Activated naive CD4-positive, alpha-beta T cell (primary cell): ENCODE measurements around the gene PCDH9.
"Not testable (repeated sequence)": the region's sequence is repeated elsewhere in the genome, so short reads cannot be mapped to it uniquely, and the experiment has no call there.

Source experiments
- DNase-seq, 4 experiments: peaks; one replicate each; lab custom pipeline; 2025; lab: John Stamatoyannopoulos, UW

Gene PCDH9

GRCh38 chr13:66659701-66660467, 570.3 kb downstream of the PCDH9 start:
- no peak for DNase-seq

GRCh38 chr13:66659286-66659685, 570.9 kb downstream of the PCDH9 start:
- no peak for DNase-seq

GRCh38 chr13:66657165-66657881, 572.8 kb downstream of the PCDH9 start:
- no peak for DNase-seq

- no peak for DNase-seq
Measured at GRCh38 chr13:66655847-66656454, 574.2 kb downstream of the PCDH9 start.

- DNase-seq = no peak
Measured at GRCh38 chr13:66644855-66645460, 585.2 kb downstream of the PCDH9 start.

GRCh38 chr13:66640231-66640630, 589.9 kb downstream of the PCDH9 start:
- DNase-seq = no peak

- DNase-seq = no peak
Measured at GRCh38 chr13:66639044-66639443, 591.1 kb downstream of the PCDH9 start.

GRCh38 chr13:66635526-66635925, 594.6 kb downstream of the PCDH9 start:
- DNase-seq = no peak

GRCh38 chr13:66634384-66634783, 595.8 kb downstream of the PCDH9 start:
- DNase-seq = no peak

- DNase-seq = no peak
Measured at GRCh38 chr13:66627512-66627911, 602.6 kb downstream of the PCDH9 start.

GRCh38 chr13:66624302-66624701, 605.8 kb downstream of the PCDH9 start:
- DNase-seq = no peak

GRCh38 chr13:66623129-66623820, 606.9 kb downstream of the PCDH9 start:
- no peak for DNase-seq

GRCh38 chr13:66621906-66622447, 608.2 kb downstream of the PCDH9 start:
- not testable (repeated sequence) for DNase-seq

- DNase-seq = no peak
Measured at GRCh38 chr13:66618702-66619101, 611.4 kb downstream of the PCDH9 start.

GRCh38 chr13:66617786-66618185, 612.4 kb downstream of the PCDH9 start:
- no peak for DNase-seq

- DNase-seq = no peak
Measured at GRCh38 chr13:66612983-66613382, 617.2 kb downstream of the PCDH9 start.

- DNase-seq = no peak
Measured at GRCh38 chr13:66586489-66586888, 643.6 kb downstream of the PCDH9 start.

- no peak for DNase-seq
Measured at GRCh38 chr13:66585669-66586203, 644.4 kb downstream of the PCDH9 start.

GRCh38 chr13:66581675-66582074, 648.5 kb downstream of the PCDH9 start:
- no peak for DNase-seq

GRCh38 chr13:66578305-66578704, 651.8 kb downstream of the PCDH9 start:
- no peak for DNase-seq

GRCh38 chr13:66577358-66577757, 652.8 kb downstream of the PCDH9 start:
- no peak for DNase-seq
